Epithelial cell of proximal tubule (primary cell): ENCODE measurements around the gene MRPL58. TPM values are rescaled to one million over a fixed set of nuclear protein-coding genes. Genes with fewer than 3 reads are reported as not detected.
"Not testable (repeated sequence)": the region's sequence is repeated elsewhere in the genome, so short reads cannot be mapped to it uniquely, and the experiment has no call there.

Experiments used
- DNase-seq: peaks from one replicate; pipeline ENCODE4 v3.0.0-alpha.2; 2011; ENCODE audit warnings: low read depth
- H3K4me3 ChIP-seq: 2 replicates; pipeline ENCODE4 v1.5.1; 2011; ENCODE audit warnings: low read depth, mild to moderate bottlenecking, low read length
- CTCF ChIP-seq: conservative IDR thresholded peaks from 2 replicates; pipeline ENCODE4 v1.5.1; 2012; ENCODE audit warnings: low read depth, mild to moderate bottlenecking, low read length
- total RNA-seq: library from RNA; depleted of rRNA; stranded (reverse); fragments of >200 nt; gene quantifications from 2 replicates; pipeline ENCODE4 v1.2.3, GENCODE V29; 2015

The MRPL58 gene
- total RNA-seq, 1 donor from 2014 or later = 52.2 TPM

- no peak overlapping the region for H3K4me3 ChIP-seq
- DNase-seq = no peak
- no peak for TF ChIP-seq CTCF
Observed at GRCh38 chr17:75041656-75042280, 29.3 kb downstream of the MRPL58 start.

GRCh38 chr17:75043789-75044188 lies 31.3 kb downstream of the MRPL58 start:
- DNase-seq = not testable (repeated sequence)

GRCh38 chr17:75044716-75045115 lies 32.2 kb downstream of the MRPL58 start:
- TF ChIP-seq CTCF = no peak
- no peak for DNase-seq
- no peak overlapping the region for H3K4me3 ChIP-seq

More at GRCh38 chr17:75043789-75044188, 31.3 kb downstream of the MRPL58 start:
- not testable (repeated sequence) for H3K4me3 ChIP-seq

GRCh38 chr17:75045946-75046406 lies 33.5 kb downstream of the MRPL58 start:
- not testable (repeated sequence) for DNase-seq
- peak overlapping the region; percentile 98 for H3K4me3 ChIP-seq

DNA sequence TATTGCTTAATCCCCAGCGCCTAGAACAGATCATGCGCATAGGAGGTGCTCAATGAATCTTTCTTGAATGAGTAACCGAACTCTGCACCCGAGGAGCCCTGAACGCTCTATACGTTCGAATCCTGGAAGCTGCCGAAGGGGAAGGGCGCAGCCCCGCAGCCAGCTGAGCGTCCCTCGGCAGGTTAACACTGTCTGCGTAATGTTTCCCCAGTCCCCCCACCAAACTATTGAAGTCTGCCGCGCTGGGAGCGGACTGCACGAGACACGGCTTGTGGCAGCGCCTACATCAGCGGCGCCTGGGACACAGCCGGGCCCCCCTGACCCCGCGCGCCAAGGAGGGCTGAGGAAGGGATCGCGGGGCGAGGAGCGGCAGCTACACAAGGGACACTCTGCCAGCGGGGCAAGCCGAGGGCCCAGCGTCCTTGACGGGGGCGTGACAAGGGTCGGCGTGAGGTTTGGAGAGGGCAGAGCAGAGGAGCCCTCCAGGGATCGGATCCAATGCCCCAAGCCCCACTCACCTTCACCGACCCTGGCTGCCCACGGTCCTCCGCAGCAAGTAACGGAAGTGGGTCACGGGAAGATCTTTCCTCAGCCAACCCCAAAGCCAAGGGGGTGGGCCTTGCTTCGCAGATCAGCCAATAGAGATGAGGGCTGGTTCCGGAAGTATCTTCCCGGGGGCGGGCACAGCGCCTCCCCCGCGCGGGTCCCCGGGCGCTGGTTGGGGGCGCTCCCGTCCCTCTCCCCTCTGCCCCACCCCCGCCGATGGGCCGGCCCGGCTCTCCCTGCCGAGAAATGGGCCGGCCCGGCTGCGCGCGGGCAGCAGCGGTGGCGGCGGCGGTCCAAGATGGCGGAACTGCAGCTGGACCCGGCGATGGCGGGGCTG lies 34.2 kb downstream of the MRPL58 start, which contains the start of the genes ATP5PD and KCTD2:
ATP5PD (minus strand) TSS at position 563 of the 883 bp plus-strand sequence. CDS start 4,319 bp downstream, outside the sequence.
KCTD2 (plus strand) TSS at position 819 of the 883 bp plus-strand sequence; CDS start at position 845, 26 bp downstream.
- no peak for TF ChIP-seq CTCF
- DNase-seq = peak; percentile 66
- peak within 1 kb of the TSS; percentile 98 for H3K4me3 ChIP-seq

GRCh38 chr17:75047398-75048098 lies 35.1 kb downstream of the MRPL58 start:
- TF ChIP-seq CTCF = no peak
- no peak for DNase-seq
- peak overlapping the region; percentile 98 for H3K4me3 ChIP-seq

- H3K4me3 ChIP-seq = peak overlapping the region; percentile 98
- DNase-seq = no peak
- TF ChIP-seq CTCF = no peak
Observed at GRCh38 chr17:75048249-75048878, 35.9 kb downstream of the MRPL58 start.
